GM18858 (cell line): Measurements from ENCODE around the gene CACNA2D3.

Experiments used
- ATAC-seq: cut with Tn5 transposase; IDR thresholded peaks from one replicate; pipeline ENCODE4 v1.9.1; 2021; ENCODE audit not compliant: unreplicated experiment

The CACNA2D3 gene

DNA sequence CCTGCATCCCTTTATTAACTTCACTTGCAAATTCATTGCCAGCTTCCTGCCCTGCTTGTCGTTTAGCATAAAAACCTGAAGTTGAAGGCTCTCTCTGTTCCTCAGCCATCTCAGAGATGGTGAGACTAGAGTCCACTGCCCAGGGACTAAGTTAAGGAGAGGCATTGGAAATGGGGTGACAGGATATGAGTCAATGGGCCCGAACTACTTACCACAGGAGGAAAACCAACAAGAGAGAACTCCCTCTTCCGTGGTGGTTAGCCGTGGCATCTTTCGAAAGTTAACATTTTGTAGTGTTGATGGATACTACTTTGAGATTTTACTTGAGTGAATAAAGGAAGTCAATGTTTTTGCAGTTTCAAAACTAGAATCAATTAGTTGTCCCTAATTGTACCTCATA is 740.2 kb downstream of the CACNA2D3 start:
- ATAC-seq: no peak

DNA sequence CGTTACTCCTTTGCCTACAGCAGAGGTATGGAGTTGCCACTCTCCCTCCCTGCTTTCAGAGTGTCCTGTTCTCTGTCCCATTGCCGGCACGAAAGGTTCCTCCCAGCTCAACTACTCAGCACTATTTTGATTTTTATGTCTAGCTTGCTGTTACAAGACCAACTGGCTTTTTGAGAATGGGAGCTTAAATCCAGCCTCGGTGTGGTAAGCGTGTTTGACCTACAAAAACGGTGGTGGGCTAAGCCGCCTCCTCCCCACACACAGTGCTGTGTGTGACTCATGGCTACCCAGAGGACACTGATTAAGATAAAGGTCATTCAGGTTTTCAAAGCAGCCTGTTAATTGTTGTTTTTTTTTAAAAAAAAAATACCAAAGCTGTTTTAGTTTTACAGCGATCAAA is 741.0 kb downstream of the CACNA2D3 start:
- no peak for ATAC-seq

DNA sequence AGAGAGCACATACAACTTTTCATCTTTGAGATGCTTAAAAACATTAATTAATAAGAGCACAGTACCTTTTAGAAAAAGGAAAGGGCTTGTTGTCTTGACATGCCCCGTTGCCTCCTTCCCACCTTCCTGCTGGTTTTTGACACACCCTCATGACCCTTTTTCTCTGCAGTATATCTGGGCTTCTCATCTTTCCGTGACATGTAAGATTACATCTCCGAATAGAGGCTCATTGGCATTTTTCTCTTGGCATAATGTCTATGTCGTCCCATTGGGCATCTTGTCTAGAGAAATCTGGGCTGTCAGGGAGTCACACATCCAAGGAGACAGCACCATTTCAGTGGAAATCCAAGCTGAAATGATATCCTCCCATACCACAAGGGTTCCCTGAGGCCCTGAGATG is 741.4 kb downstream of the CACNA2D3 start:
- ATAC-seq: no peak

DNA sequence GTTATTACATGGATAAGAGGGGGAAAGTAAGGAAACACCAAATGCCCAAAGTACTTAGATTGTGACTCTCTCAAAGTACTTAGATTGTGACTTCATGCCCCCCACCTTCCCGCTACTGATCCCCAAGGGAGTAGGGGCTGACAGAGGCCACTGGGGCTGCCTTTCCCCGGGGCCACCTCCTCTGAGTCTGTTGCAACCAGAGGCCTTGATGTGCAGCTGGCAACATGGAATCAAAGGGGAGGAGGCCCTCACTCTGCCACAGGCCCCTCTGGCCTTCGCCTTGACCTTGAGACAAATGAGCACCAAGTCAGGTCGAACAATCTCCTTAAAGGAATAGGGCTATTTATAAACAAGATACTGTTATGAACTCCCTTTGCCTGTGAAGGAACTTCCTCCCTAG is 743.0 kb downstream of the CACNA2D3 start:
- no peak for ATAC-seq

DNA sequence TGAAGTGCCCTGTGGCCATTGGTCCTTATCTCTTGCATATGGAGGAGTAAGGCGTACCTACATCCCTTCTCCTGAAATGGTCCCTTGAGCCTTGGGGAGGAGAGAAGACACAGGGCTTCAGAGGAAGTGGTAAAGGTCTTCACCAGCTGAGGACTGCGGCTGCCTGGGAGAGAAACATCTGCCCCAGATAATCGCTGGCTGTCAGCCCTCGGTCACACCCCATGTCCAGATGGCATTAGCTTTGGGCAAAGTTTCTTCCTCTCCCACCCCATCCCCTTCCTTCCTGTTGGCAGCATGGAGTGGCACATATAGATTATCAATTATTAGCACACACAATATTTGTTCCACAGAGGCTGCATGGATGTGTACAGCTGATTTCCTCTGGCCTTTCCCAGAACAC is 743.9 kb downstream of the CACNA2D3 start:
- no peak for ATAC-seq

DNA sequence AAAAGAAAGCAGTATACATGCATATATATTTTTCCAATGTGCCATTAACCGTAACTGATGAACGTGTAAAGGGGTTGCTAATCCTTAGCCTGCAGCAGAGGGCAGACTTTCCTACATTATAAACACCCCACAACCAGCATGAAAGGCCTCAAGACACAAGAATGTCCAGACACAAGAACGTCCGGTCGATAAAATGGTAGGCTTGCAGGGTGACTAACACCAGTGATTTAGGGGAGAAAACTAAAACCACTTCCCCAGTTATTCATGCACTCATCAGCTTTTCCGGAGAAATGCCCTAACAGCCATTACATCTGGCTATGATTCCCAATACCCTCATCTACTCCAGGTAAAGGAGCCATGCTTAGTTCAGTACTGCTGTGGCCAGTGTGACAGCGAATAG is 748.1 kb downstream of the CACNA2D3 start:
- ATAC-seq: no peak

DNA sequence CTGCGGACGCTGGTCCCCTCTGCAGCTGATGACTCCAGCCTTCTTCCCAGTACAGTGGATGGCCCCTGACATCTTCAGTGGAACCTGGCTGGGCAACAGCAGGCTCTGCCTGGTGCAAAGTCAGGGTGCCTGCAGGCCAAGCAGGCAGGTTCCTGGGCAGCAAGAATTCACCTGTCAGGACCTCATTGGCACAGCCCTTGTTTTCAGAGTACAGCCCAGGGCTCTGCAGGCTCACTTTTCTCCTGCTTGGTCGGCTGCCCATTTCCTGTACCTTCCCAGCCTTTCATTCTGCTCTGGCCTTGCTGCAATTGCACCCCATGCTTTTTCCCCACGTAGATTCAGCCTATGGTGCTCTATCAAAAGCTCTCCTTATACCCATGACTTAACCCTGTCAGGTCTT is 749.5 kb downstream of the CACNA2D3 start:
- ATAC-seq: no peak

DNA sequence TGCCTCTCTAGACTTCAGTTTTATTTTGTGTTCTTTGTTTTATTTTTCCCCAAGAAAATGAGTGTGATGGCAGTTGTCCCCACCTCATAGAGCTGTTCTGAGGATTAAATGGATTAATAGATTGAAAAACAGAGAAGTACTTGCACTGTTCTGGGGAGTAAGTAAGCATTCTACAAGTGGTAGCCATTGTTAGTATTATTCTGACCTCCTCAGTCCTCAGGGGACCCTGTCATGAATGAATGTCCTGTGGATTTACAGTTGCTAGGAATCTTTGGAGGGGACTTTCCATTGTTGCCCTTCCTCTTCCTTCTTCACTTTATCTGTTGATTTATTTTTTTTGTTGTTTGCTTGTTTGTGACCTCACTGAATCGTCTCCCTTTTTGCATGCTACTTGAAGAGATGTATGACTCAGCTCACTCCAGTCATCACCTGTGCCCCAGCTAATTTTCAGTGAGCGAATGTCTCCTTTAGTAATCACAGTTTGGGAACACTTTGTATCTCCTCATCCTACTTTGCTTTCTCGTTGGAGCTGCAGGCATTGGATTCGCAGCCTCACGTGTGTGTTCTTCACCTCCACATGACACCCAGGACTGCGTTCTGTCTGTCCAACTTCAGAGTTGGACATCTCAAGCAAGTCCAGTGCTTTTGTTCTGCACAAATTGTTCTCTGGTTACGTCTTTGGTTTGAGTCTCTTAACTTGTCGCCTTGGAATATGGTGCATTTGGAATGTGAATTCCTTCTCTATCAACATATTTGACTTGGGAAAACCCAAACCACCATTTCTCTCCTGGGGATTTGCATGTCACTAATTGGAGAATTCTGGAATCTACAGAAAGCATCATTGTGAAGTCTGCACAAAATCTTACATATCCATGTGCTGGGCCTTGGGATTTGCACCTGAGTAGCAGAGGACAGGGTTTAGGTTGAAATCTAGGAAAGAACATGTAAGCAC is 751.0 kb downstream of the CACNA2D3 start:
- ATAC-seq: no peak

DNA sequence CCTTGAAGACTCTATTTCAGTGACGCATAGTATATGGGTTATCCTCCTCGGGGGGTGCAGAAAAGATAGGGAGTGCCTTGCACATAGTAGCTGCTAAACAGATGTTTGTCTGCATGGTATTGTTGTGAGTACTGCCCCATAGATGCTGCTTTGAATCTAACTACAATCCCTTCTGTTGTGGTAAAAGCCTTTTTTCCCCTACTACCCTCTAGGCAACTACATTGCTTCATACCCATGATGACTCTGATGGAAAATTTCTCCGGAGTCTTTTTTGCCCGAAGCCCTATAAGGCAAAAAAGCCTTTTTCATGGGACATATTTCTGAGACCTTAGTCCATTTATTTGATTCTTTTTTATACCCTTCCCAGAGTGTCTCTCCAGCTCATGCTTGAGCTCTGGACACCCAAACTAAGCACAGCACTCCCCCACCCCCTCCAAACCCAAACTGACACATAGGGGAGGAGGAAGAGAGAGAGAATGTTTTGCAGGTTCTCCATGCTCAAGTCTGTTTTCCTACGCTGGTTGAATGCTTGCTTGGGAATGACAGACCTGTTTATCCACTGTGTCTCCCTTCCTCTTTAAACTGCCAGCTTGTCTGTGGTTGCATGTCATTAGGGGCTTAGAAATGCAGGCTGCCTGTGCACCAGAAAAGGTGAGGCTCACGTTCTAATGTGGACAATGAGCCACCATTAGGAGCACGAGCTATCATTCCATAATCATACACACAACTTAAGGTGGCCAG is 752.6 kb downstream of the CACNA2D3 start:
- no peak for ATAC-seq

DNA sequence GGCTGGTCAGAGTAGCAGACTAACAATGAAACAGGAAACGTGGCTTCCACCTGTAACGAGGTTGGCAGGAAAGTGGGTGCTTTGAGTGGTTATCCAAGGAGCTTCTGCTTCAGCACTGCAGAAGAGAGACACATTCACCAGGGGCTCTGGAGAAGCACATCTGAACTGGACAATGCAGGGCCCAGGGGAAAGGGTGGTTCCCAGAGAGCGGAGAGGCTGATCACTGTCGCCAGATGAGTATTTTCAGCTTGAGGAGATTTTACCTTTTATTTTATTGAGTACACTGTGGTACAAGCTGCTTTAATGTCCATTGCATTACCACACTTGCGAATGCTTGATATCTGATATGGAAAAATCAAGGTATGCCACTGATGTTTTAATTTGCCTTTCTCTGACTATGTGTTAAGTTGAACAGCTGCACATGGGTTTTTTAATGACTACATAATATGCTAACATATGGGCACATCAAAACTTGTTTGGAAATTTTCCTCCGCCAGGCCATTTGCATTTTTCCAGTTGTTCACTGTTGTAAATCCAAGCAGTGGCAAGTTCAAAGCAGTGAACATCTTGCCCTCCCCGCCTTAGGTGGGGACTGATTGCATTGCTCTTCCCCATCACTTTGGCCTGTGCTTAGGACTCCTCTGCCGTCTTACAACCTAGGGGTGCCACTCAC is 753.4 kb downstream of the CACNA2D3 start:
- no peak for ATAC-seq

DNA sequence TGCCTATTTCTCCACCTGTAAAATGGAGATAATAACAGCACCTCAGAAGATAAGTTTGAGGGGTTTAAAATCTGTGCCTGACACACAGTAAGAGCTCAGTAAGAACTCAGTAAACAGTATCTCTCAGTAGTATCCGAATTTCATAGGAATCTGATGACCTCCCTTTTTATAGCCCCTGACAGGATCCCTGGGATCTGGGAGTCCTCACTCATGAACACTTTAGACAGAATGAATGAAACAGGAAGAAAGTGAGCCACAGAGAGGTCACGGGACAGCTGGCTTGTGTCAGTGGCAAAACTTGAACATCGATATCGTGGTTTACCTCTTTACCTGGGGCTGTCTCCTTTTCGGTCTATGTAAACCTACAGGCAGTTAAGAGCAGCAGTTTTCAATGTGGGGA is 754.3 kb downstream of the CACNA2D3 start:
- ATAC-seq: no peak

DNA sequence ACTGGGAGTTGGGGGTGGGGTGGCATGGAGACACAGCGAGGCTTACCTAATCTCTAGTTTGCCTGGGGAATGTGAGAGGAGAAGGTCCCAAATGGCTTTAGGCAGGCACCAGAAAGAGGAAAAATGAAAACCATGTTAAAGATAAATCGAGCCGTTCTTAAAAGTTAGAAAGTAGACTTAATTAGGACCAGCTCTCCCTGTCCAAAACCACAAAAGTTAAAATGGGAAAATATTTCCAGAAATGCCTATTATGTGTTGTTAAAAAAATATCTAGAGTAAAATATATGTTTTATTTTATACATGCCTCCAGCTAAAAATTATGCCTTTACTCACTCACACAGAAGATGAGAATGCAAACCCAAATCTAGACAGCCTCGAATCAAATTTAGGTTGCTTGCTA is 755.4 kb downstream of the CACNA2D3 start:
- no peak for ATAC-seq

DNA sequence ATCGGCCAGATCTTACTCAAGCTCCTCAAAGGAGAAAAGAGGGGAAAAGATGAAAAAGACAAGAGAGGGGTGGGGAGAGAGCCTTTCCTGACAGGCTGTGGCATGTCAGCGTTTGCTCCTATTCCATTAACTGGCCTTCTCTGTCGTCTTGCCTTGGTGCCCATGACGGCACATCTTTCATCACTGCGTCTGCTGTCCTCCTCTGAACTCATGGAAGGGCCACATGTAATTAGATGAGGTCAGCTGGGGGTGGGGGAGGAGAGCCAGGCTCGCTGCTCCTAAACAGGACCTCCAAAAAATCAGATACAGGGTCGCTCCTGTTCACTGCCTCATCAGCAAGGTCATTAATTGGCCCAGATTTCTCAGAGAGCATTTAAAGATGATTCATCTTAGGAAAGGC is 755.8 kb downstream of the CACNA2D3 start:
- no peak for ATAC-seq

DNA sequence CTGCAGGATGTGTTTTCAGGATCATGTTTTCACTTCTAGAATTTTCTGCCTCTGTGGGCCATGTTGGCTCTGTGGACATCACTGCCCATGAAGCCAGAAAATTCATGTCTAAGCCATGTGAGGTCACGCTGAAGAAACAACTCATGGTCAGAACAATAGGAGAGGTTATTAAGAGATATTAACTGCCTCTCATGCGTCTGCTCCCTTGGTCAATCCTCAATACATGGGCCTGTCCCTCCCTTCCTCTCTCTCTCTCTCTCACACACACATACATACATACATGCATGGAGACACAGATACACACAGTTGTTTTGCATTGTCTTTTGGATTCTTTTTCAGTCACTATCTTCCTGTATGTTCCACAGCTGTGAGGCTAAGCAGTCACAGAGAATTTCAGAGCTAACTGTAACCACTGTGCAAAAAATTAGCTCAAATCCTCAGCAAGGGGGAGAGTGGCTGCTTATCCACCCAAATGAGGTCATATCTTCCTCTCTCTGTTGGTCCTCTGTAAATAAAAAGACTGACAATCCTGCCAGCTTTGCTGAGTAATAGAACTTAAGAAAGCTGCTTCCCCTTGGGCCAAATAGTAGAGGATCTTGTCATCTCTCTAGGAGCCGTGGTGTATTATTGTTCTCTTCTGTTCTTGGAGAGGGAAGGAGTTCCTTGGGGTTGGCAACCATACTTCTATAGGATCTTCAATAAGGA is 759.9 kb downstream of the CACNA2D3 start:
- no peak for ATAC-seq

DNA sequence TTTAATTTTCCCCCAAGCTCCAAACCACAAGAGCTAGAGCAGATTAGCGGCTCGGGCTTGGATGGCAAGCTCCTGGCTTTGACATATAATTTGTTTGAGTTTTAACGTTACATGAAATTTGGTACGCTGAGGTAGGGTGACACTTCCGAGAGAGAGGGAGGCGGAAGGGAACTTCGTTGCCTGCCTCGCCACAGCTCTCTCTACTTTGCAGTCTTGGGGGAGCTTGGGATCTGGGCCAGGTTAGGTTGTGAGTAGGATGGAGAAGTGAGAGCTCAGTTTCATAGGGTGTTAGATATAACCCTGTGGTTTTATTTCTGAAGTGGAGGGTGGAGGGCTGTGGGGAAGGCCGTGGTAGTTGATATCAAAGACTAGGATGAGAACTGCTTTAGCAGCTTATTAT is 765.8 kb downstream of the CACNA2D3 start:
- ATAC-seq: no peak

DNA sequence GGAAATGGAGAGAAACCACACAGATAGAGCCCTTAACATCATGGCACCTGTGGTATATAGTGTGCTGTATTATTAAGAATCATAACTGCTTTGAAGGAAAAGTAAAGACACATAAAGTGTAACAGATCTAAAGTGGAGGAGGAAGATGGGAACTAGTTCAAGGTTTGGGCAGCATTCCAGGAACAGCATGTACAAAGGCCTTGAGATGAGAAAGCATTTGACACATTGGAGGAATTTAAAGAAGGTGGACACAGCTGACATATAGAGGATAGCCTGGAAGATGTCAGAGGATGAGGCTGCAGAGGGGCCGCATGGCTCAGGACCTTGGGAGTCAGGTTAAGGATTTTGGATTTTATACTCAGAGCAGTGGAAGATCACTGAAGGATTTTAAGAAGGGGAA is 766.5 kb downstream of the CACNA2D3 start:
- ATAC-seq: no peak

DNA sequence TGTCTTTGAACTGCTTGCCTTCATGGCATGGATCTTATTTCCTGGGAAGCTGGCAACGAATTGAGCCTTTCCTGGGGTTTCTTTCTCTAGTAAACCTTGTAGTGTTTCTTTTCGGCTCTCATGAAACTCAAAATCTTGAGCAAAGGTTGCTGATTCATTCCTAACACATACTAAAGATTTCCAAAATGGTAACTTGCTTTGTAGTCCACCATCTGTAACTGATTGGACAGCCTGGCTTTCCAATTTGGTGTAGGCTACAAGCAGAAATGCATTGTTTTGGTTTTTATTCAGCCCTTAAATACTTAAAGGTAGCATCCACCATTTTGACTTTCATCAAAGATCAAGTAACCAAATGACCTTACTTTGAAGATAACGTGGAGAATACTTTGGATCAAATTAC is 767.4 kb downstream of the CACNA2D3 start:
- ATAC-seq: no peak

DNA sequence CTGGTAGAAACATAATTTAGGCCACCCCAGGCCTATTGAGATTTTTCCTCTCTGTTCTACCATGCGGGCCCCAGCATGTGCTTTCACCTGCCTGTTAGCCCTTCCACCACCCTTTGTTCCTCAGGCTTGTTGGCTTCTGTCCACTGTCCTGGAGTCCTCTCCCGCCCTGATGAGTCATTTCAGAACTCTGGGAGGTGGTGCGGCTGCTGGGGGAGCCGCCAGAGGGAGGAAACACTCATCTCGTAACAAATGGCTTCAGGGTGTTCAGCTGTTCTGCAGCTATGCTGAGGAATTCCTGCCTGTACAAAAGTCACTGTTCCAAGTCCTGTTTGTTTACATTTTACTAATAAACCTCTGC is 769.2 kb downstream of the CACNA2D3 start:
- ATAC-seq: no peak

DNA sequence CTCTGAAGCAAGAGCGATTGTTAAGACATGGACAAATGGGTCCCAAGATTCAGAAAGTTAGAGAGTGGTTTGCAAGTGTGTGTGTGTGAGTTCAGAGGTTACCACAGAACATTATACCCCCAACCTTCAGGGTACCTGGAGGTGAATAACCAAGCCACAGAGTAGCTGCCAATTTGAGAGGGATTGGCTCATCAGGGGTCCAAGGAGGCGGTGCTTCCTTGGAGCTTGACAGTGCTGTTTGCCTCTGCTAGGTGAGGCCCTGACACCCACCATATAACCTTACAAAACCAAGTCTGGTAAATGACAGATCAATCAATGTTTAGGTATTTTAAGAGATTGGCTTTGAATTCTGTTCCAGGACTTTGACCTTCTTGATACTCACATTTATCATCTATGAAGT is 769.8 kb downstream of the CACNA2D3 start:
- ATAC-seq: no peak

DNA sequence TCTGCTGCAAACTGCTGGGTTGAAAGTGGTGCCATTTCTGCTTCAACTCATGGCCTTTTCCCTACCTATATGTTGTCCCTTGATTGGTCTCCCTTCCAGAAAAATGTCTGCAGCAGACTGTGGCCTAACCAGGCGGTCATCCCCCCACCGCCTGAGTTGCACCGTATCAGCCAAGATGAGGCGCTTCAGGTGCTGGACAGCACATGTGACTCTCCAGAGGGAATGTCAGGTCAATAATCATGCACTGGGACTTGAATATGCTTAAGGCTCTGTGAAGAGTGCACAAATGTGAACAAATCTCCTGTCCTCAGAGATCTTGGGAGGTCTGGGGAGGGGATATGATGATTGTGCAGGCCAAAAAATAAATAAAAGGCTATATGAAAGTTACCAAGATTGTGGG is 773.3 kb downstream of the CACNA2D3 start:
- no peak for ATAC-seq

DNA sequence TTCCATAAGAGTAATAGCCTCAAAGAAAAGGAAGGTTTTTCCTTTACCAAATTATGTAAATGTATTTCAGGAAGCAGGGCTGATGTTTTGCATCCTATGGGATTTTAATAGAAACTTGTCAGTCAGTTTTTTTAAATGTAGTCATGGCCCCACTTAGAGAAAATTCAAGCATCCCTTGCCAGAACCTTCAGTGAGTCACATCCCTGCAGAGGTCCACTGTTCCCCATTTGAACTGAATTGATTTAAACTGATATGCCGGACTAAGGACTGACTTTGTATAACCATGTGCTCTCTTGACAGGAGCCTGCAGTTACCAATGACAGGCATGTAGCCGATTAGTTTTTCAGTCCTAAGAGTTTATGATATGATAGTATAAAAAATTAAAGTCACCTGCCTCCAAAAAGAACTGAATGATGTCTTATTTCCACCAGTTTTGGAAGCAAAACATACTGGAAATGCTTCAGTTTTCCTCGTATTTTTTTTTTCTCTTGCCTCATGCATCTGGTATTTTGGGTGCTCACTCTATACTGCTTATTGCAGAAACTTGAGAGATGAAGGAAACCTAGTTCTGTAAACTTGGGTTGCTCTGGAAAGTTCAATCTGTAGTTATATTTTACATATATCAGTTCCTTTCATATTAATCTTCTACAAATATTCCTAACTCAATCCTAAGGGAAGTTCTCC is 774.8 kb downstream of the CACNA2D3 start:
- ATAC-seq: no peak
